ENCODE data around the gene OR52E2.
"Not testable (repeated sequence)": the region's sequence is repeated elsewhere in the genome, so short reads cannot be mapped to it uniquely, and the experiment has no call there.

OR52E2 gene

DNA sequence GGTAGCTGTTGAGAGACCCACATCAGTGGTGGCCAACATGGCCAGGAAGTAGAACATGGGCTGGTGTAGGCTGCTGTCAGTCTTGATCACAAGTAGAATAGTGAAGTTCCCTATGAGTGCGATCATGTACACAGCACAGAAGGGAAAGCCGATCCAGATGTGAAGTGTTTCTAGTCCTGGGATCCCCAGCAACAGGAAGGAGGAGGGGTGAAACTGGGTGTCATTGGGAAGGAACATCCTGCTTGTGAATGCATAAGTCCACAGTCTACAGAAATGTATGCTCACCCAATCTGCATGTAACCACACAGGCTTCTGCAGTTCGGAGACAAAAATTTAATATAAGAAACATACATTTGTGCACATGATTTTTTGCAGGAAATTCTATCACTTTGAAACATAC lies at the start of gene OR52E2:
TSS of gene OR52E2 (minus strand) at position 237 of the 400 bp plus-strand sequence. CDS start at position 237, 0 bp downstream.
- no peak for DNase-seq

DNA sequence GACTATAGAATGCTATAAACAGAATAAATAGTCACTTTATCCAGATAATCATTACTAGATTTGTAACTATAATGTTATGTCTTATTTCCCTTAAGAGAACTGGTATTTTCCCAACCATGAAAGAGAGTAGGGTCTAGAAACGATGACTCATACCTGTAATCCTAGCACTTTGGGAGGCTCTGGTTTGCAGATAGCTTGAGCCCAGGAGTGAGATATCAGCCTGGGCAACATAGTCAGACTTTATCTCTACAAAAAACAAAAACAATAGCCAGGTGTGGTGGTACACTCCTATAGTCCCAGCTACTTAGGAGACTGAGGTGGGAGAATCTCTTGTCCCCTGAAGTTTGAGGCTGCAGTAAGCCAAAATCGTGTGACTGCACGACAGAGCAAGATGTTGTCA lies 47.9 kb upstream of the OR52E2 start:
- no peak for DNase-seq

DNA sequence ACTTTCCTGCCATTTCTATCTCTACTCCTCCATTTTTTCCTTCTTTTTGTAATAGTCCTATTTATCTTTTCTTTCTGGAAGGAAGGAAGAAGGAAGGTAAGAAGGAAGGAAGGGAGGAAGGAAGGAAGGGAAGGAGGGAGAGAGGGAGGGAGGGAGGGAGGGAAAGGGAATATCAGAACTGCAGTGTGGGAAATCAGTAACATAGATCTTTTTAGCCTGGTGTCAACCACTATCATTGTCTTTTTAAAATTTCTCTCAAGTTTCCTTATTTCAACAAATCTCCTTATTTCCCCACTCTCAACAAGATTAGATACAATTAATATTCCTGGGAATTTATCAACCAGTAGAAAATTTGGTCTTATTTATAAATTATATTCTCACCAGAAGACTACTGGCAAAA lies 43.6 kb upstream of the OR52E2 start:
- DNase-seq: no peak

GRCh38 chr11:5102246-5102645 lies 42.8 kb upstream of the OR52E2 start:
- no peak for DNase-seq

DNA sequence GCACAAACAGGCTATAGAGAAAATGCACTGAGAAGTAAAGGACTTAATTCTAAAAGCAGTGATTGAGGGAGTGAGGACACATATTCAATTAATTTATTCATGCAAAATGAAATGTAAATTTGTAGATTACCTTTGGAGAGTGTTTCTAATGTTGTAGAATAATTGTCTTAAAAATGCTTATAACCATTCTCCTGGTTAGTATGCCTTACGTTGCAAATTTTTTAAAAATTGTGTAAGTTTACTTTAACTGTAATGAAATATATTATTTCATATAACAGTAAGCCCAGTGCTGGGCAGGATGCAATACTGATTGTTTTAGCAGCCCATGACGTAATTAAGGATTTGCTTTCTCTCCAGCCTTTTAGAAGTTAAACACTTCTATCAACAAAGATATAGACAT lies 36.6 kb upstream of the OR52E2 start:
- no peak for DNase-seq

DNA sequence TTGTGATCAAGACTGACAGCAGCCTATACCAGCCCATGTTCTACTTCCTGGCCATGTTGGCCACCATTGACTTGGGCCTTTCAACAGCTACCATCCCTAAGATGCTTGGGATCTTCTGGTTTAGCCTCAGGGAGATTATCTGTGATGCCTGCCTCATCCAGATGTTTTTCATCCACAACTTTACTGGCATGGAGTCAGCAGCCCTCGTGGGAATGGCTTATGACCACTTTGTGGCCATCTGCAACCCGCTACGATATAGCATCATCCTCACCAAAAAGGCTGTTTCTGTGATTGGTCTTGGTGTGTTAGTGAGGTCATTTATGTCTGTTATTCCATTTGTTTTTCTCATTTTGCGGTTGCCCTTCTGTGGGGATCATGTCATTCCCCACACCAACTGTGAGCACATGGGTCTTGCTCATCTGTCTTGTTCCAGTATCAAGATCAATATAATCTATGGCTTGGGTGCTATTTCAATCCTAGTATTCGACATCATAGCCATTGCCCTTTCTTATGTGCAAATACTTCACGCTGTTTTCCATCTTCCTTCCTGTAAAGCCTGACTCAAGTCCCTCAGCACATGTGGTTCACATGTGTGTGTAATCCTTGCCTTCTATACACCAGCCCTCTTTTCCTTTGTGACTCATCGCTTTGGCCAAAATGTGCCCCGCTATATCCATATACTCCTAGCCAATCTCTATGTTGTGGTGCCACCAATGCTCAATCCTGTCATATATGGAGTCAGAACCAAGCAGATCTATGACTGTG lies 33.6 kb upstream of the OR52E2 start:
- no peak for DNase-seq

DNA sequence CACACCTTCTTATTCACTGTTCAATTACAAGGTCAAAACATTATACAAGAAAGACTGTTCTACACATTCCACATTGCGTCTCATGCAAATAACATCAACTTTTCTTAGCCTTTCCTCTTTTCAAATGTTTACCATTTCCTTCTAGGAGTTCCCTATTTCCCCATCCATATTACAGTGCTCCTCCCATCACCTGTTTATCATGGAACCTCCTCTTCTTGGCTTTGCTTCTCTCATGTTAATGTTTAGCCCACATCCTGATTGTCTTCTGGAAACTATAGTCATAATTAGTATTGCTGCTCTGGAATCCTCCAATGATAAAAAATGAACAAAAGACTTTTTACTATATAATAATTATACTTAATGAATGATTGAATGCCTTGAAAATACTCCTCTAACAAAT lies 31.2 kb upstream of the OR52E2 start:
- no peak for DNase-seq

GRCh38 chr11:5088556-5088955 lies 29.1 kb upstream of the OR52E2 start:
- DNase-seq: no peak

GRCh38 chr11:5083602-5084001 lies 24.2 kb upstream of the OR52E2 start:
- DNase-seq: no peak

DNA sequence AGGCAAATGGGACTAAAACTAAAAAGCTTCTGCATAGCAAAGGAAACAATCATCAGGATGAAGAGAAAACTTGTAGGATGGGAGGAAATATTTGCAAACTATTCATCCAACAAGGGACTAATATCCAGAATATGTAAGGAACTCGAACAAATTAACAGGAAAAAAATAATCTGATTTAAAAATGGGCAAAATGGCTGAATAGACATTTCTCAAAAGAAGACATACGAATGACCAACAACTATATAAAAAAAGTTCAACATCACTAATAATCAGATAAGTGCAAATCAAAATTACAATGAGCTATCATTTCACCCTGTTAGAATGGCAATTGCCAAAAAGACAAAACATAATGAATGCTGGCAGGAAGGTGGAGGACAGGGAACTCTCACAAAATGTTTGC lies 22.0 kb upstream of the OR52E2 start:
- DNase-seq: no peak

- no peak for DNase-seq
Observed at GRCh38 chr11:5071799-5072198, 12.4 kb upstream of the OR52E2 start.

GRCh38 chr11:5069272-5069671 lies 9.8 kb upstream of the OR52E2 start, which contains the start of gene OR52E1:
Gene OR52E1 (plus strand): TSS chr11:5069572.
- DNase-seq: no peak

- DNase-seq: no peak
Observed at GRCh38 chr11:5065027-5065426, 5.6 kb upstream of the OR52E2 start.

DNA sequence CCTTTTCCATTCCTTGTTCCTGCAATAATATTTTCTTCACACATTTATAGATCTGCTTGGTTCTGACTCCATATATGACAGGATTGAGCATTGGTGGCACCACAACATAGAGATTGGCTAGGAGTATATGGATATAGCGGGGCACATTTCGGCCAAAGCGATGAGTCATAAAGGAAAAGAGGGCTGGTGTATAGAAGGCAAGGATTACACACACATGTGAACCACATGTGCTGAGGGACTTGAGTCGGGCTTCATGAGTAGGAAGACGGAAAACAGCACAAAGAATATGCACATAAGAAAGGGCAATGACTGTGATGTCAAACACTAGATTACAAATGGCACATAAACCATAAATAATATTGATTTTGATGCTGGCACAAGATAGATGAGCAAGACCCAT lies 748 bp downstream of the OR52E2 start:
- DNase-seq: not testable (repeated sequence)

GRCh38 chr11:5046754-5047330 lies 12.6 kb downstream of the OR52E2 start:
- DNase-seq: no peak

GRCh38 chr11:5046226-5046625 lies 13.2 kb downstream of the OR52E2 start, which contains the start of gene OR52J3:
Gene OR52J3 (plus strand): TSS chr11:5046526. CDS start chr11:5046526, 0 bp downstream.
- no peak for DNase-seq

GRCh38 chr11:5043380-5043779 lies 16.0 kb downstream of the OR52E2 start:
- no peak for DNase-seq

GRCh38 chr11:5042091-5042490 lies 17.3 kb downstream of the OR52E2 start:
- no peak for DNase-seq

DNA sequence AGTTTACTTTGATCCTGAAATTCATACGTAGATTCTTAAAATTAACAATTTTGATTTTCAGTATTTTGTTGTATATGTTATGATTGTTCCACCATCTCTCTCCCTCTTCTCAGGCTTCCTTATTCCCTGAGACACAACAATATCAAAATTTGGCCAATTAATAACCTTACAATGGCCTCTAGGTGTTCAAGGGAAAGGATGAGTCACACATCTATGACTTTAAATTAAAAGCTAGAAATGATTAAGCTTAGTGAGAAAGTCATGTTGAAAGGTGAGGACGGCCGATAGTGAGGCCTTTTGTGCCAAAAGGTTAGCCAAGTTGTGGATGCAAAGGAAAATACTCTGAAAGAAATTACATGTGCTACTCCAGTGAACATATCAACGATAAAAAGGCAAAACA lies 18.6 kb downstream of the OR52E2 start:
- DNase-seq: no peak

DNA sequence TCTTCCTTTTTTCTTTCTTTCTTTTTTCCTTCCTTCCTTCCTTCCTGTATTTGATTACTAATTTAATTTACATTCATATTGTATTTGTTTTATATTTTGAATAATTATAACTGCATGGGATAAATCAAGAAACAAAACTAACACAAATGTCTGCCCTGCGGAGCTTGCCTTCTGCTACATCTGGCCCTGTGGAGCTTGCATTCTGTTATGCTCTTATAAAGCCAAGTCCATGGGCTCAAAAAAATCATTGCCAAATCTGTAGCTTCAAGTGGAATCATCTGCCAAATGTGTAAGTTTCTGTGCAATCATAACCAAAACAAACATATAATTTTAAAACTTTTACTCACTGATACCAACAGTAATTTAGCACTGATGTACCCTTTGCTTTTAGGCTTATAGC lies 21.1 kb downstream of the OR52E2 start:
- DNase-seq: no peak

- DNase-seq: no peak
Observed at GRCh38 chr11:5037926-5038325, 21.5 kb downstream of the OR52E2 start.

- DNase-seq: no peak
Observed at GRCh38 chr11:5036669-5037068, 22.8 kb downstream of the OR52E2 start.

- no peak for DNase-seq
Observed at GRCh38 chr11:5021996-5022395, 37.4 kb downstream of the OR52E2 start.

- DNase-seq: no peak
Observed at GRCh38 chr11:5013012-5013411, 46.4 kb downstream of the OR52E2 start.

DNA sequence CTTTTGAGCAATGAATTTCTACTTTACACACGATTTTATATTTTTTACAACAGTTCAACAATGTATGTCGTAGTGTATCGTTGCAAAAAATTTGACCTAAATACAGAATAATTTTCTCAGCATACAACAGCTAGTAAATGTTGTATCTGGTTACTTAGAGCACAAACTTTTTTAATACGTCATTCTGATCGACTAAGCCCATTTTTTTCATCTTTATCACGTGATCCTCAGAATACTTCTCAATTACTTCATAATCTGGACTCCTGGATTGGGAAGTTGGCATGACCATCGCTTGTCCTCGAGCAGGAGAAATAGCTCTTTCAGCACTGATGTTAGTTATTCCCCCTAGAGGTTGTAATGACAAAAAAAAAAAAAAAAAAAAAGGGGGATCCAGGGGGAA lies 48.2 kb downstream of the OR52E2 start:
- no peak for DNase-seq

Data from activated gamma-delta T cell treated with Interleukin-2 at 50 U/mL for 16 hours (primary cell).